Fibroblast of skin of abdomen (primary cell): ENCODE results near the gene ZFPM1. TPM values are rescaled to one million over a fixed set of nuclear protein-coding genes. Genes with fewer than 3 reads are reported as not detected.
"Not testable (repeated sequence)": the region's sequence is repeated elsewhere in the genome, so short reads cannot be mapped to it uniquely, and the experiment has no call there.

ENCODE experiments used
- DNase-seq: peaks from one replicate; pipeline ENCODE4 v3.0.0-alpha.2; 2013
- polyA plus RNA-seq, 2 experiments: library from polyadenylated mRNA; unstranded; fragments of 120-200 nt; gene quantifications; one replicate each; pipeline ENCODE4 v1.2.1, GENCODE V29; 2013; ENCODE audit not compliant: insufficient read length in 2 of 2

The ZFPM1 gene
- polyA plus RNA-seq (2013, experiment 1 of 2; ENCODE audit: insufficient read length), result 3.9 TPM
- polyA plus RNA-seq (2013, experiment 2 of 2; ENCODE audit: insufficient read length), result 3.1 TPM

- no peak for DNase-seq
Measured at GRCh38 chr16:88453217-88453531, at the start of gene ZFPM1. Gene ZFPM1 (plus strand): TSS chr16:88453280. CDS start chr16:88453639, 359 bp downstream.

- no peak for DNase-seq
Measured at GRCh38 chr16:88403794-88404581, 49.1 kb upstream of the ZFPM1 start.

- no peak for DNase-seq
Measured at GRCh38 chr16:88404769-88405168, 48.3 kb upstream of the ZFPM1 start.

GRCh38 chr16:88405216-88406060 is 47.6 kb upstream of the ZFPM1 start:
- peak; percentile 79 for DNase-seq

GRCh38 chr16:88406096-88407041 is 46.7 kb upstream of the ZFPM1 start:
- DNase-seq, result no peak

GRCh38 chr16:88407042-88407420 is 46.0 kb upstream of the ZFPM1 start:
- DNase-seq, result no peak

- DNase-seq, result no peak
Measured at GRCh38 chr16:88407807-88408206, 45.3 kb upstream of the ZFPM1 start.

- DNase-seq, result no peak
Measured at GRCh38 chr16:88408561-88409142, 44.4 kb upstream of the ZFPM1 start.

- no peak for DNase-seq
Measured at GRCh38 chr16:88409296-88410065, 43.6 kb upstream of the ZFPM1 start.

GRCh38 chr16:88410297-88410968 is 42.6 kb upstream of the ZFPM1 start:
- DNase-seq, result not testable (repeated sequence)

- no peak for DNase-seq
Measured at GRCh38 chr16:88411951-88412576, 41.0 kb upstream of the ZFPM1 start.

- DNase-seq, result no peak
Measured at GRCh38 chr16:88412766-88413165, 40.3 kb upstream of the ZFPM1 start.

GRCh38 chr16:88413231-88413630 is 39.8 kb upstream of the ZFPM1 start:
- DNase-seq, result no peak

GRCh38 chr16:88413631-88414030 is 39.4 kb upstream of the ZFPM1 start:
- DNase-seq, result no peak

- DNase-seq, result no peak
Measured at GRCh38 chr16:88414521-88415380, 38.3 kb upstream of the ZFPM1 start.

GRCh38 chr16:88415381-88415705 is 37.7 kb upstream of the ZFPM1 start:
- no peak for DNase-seq

GRCh38 chr16:88415713-88416323 is 37.3 kb upstream of the ZFPM1 start:
- DNase-seq, result no peak

GRCh38 chr16:88416686-88417085 is 36.4 kb upstream of the ZFPM1 start:
- DNase-seq, result no peak
